Measurements from ENCODE around the gene EDA.

DNA sequence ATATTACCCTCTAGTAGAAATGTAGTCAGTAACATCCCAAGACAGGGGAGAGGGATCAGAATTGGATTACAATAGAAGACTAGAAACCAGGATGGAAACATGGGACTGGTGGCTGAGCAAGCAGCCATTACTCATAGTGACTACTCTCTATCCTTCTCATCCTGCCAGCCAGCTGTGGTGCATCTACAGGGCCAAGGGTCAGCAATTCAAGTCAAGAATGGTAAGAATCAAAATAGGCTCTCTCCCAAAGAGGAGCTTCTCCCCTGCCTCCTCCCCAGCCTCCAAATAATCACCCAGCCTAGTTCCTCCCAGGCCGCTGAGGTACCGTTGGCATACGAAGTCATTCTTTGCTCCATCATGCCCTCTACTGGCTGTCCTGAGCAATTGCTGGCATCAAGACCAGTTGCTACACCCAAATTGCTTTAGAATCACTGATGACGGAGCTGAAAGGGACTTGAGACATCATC, 414.4 kb downstream of the EDA start:
- TF ChIP-seq, protein P1, sequence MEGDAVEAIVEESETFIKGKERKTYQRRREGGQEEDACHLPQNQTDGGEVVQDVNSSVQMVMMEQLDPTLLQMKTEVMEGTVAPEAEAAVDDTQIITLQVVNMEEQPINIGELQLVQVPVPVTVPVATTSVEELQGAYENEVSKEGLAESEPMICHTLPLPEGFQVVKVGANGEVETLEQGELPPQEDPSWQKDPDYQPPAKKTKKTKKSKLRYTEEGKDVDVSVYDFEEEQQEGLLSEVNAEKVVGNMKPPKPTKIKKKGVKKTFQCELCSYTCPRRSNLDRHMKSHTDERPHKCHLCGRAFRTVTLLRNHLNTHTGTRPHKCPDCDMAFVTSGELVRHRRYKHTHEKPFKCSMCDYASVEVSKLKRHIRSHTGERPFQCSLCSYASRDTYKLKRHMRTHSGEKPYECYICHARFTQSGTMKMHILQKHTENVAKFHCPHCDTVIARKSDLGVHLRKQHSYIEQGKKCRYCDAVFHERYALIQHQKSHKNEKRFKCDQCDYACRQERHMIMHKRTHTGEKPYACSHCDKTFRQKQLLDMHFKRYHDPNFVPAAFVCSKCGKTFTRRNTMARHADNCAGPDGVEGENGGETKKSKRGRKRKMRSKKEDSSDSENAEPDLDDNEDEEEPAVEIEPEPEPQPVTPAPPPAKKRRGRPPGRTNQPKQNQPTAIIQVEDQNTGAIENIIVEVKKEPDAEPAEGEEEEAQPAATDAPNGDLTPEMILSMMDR (IDR thresholded peaks at IDR 0.05; ENCODE audit: low read length), result peak; percentile 71
- no peak for TF ChIP-seq EZH2 (optimal IDR thresholded peaks at IDR 0.05; ENCODE audit: low read depth, low read length)
- no peak for TF ChIP-seq EZH2phosphoT487 (IDR thresholded peaks at IDR 0.05; ENCODE audit: low read length)
